ENCODE data around the gene CYFIP2.
A peak's percentile ranks its signal among the peaks of the same experiment; 100 is the strongest.

The CYFIP2 gene

DNA sequence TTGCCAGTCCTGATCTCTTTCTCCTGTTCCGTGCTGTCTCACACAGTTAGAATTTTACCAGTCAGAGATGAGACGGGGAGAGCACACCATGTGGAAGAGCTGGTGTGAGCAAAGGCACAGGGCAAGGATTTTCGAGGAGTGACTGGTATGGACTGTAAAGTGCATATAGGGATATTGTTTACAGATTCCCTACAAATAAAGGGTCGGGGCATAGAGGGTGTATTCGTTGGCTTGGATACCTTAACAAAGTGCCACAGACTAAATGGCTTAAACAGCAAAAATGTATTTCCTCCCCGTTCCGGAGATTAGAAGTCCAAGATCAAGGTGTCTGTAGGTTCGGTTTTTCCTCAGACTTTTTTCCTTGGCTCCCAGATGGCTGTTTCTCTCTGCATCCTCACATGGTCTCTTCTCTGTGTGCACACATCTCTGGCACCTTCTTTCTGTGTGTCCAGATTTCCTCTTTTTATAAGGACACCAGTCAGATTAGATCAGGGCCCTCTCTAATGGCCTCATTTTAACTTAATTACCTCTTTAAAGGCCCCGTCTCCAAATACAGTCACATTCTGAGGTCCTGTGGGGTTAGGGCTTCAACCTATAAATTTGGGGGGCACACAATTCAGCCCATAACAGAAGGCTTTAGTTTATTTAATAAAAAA lies 23.4 kb downstream of the CYFIP2 start:
- no peak for DNase-seq

DNA sequence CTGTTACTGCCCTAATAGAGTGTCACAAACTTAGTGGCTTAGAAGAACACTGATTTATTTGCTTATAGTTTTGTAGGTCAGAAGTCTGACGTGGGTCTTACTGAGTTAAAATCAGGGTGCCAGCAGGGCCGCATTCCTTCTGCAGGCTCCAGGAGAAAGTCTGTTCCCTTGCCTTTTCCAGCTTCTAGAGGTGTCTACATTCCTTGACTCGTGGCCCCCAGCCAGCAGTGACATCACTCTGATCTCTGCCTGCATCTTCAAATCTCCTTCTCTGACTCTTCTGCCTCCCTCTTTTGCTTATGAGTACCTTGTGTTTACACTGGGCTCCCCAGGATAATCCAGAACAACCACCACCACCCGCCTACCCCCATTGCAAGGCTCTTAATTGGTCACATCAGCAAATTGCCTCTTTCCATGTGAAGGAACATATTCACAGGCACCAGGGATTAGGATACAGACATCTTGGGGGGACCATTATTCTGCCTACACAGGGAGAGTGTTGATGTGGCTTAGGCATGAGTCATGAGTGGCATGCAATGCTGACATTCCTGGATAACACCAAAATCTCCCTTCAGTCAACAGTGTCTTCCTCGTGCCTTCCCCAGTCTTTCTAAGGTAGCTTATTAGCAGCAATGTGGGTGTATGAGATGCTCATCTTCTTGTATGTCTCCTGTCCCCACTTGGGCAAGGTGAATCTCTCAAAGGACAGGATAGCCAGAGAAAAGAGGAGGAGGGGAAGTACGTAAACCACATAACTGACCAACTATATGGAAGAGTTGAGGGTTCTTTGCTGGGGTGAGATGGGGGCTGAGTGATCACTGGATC lies 24.4 kb downstream of the CYFIP2 start:
- DNase-seq = peak; percentile 14

DNA sequence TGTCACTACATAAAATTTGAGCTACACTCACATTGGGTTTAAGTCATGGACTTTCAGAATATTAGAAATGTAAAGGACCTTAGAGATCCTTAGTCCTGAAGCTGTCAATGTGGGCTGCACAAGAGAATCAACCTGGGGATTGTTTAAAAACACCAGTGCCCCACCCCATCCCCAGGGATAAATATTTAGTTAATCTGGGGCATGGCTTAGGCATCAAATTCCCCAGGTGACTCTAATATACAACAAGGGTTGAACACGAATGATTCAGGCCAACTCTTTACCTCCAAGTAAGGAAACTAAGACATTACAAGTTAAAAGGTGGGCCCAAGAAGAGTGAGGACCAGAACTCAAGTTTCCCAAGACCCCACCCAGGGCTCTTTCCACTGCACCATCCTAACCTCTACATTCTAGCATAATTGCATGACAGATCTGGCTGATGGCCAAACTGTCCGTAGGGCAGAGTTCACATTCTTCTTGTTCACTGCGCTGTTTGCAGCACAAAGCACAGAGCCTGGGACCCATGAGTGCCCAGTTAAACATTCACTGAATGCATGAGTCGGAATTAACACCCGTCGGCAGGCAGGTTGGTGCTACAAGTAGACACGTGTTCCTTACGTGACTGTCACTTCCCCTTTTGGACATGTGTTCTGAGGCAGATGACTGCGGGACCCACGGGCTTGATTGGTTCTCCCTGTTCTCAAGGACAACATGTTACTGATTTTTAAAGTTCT lies 25.2 kb downstream of the CYFIP2 start:
- peak; percentile 13 for DNase-seq

DNA sequence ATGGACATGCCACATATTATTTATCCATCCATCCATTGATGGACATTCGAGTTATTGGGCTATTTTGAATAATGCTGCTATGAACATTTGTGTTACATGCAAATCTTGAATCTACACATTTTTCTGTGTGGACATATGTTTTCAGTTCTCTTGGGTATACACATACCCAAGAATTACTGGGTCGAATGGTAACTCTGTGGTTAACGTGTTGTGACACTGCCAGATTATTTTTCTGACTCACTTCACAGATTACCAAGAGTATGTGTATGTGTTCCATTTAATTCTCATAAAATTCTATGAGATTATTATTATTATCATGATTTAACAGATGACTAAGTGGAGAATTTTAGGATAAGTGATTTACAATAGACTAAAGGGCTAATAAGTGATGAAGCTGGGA lies 26.7 kb downstream of the CYFIP2 start:
- no peak for DNase-seq

DNA sequence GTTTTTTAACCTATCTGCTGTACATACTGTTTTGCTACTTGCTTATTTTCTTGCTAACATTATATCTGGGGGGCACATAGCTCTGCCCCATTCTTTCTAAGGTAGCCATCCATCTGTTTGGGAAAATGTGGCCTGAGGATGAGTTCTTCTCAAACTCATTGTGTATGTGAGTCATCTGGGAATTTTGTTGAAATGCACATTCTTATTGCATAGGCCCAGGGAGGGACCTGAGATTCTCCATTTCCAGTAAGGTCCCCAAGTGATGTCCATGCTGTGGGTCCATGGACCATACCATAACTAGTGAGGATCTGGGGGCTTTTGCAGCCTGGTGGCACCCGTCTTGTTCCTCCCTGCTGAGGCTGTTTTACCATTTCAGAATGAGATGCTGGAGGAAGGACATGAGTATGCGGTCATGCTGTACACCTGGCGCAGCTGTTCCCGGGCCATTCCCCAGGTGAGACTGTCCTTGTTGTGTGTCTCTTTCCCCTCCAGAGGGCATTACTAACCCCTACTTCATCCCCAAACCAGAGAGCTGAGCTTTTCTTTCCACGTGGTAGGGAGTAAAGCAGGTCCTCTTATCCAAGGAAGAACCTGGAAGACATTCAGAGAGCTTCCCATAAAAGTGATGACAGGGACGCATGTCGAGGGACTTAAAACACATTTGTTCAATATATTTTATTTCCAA lies 28.6 kb downstream of the CYFIP2 start:
- DNase-seq = no peak

DNA sequence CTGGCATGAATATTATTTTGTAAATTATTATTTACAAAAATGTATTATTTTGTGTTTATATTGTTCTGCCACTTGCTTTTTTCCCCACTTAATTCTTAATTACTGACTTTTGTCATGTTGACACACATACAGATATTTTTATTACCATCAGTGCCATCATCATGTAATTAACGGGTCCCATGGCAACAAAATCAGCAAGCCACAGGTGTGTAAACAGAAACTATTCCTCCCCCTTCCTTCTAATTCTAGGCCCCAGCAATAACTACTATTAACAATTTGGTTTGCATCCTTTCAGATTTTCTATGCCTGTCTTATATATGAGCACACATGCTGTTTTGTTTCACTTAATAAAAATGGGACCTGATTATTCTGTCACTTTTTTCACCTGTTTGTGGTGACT lies 29.3 kb downstream of the CYFIP2 start:
- DNase-seq = no peak

DNA sequence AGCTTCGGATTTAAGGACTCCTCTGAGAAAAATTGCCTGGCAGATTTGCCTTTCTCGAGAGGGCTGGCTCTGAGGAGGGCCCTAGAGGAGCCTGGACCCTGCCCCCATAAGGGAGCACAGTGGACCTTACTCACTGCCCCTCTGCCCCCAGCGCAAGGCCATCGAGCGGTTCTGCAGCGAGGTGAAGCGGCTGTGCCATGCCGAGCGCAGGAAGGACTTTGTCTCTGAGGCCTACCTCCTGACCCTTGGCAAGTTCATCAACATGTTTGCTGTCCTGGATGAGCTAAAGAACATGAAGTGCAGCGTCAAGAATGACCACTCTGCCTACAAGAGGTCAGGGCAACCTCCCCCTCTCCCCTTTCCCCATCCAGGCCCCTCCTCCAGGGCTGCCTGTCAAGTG lies 34.6 kb downstream of the CYFIP2 start:
- DNase-seq = no peak

DNA sequence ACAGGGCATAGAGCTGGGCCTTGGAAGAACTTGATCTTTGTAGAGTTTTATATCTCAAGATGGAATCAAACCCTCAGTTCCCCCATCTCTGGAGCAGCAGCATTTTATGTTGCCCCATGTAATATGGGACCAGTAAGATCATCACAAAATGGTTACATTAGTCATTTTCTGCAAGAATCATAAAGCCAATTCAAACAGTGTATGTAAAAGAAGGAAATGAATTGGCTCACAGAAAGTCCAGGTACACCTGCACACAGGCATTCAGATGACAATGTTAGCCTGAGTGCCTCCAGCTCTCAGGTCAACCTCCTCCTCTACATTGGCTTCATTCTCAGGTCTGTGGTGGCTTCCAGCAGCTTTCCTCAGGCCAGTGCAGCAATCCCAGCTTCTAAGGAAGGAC lies 35.1 kb downstream of the CYFIP2 start:
- DNase-seq = no peak

DNA sequence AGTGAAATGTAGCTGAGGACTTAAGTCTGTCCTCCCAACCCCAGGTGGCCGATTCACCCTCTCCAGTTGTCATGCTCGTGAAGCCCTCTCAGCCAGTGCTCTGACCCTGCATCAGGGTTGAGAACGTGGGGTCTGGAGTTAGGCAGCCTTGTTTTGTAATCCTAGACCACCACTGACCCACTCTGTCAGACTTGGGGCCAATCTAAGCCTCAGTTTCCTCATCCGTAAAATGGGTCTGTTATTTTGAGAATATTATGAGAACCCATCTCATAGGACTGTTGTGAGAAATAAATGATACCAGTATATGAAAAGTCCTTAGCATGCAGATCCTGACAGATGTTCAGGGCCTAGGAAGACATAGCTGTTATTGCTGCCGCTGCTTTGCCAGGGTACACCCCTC lies 37.1 kb downstream of the CYFIP2 start:
- no peak for DNase-seq

DNA sequence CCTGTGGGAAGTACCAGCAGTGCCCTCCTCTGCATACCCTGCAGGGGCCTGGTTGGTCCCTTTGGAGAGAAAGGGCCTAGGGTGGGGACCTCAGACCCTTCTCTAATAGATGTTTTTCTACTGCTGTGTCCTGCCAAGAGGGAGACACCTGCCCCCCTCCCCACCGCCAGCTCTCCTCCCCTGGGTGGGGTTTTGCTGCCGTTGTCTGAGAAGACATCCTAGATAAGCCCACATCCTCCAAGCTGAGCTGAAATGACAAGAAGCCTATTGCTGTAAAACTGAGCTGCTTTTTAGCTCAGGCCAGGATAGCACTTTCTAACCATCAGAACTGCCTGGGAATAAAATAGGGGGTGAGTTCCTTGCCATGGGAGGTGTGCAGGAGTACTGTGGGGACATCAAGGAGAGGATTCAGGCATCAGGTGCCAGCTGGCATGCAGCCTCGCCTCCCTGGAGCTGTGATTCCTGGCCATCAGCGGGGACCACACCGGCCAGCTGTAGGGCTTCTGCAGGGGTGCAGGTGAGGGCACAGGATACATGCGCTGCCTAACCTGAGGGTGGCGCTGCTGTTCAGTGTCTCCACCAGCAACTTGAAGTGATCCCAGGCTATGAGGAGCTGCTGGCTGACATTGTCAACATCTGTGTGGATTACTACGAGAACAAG lies 37.9 kb downstream of the CYFIP2 start:
- peak; percentile 72 for DNase-seq

DNA sequence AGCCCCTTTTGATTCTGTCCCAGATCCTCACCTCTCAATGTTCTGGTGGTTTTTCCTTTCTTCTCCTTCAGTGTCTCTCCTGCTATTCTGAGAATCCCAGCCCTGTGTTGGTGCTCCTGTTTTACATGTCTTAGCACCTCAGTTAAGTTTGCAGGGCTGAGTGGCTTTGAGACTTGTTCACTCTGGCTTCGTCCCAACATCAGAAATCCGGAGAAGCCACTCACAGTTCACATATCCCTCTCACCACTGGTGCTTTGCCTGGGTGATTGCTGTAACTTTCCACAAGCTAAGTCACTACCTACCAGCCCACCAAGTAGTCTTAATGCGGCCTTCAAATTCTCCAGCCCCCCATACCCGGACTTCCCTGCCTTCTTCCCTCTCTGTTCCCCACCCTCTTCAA lies 40.2 kb downstream of the CYFIP2 start:
- DNase-seq = no peak

DNA sequence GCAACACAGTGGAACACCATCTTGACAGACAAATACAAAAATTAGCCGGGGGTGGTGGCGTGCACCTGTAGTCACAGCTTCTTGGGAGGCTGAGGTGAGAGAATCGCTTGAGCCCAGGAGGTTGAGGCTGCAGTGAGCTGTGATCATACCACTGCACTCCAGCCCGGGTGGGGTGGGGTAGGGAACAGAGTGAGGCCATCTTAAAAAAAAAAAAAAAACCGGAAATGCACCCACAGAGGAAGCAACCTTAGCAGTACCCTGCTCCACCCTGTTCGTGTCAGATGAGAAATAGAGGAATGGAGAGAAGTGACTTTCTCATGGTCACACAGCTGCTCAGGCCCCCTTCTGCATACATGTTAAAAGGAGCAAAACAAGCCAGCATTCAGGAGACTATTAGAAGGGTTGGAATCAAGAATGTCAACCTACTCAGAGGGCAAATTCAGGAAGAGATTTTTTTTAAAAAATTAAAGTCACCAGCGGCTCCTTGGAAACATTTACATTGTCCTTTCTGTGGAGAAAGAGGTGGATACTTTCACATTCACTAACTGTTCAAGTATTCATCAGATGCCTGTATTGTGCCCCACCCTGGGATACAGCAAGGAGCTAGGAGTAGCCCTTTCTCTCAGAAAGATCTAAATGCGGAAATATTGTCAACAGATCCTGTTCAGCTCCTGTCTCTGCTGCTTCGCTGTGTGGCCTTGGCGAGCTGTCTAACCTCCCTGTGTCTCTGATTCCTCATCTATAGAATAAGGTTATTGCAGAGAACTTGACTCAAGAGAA lies 41.0 kb downstream of the CYFIP2 start:
- peak; percentile 67 for DNase-seq

DNA sequence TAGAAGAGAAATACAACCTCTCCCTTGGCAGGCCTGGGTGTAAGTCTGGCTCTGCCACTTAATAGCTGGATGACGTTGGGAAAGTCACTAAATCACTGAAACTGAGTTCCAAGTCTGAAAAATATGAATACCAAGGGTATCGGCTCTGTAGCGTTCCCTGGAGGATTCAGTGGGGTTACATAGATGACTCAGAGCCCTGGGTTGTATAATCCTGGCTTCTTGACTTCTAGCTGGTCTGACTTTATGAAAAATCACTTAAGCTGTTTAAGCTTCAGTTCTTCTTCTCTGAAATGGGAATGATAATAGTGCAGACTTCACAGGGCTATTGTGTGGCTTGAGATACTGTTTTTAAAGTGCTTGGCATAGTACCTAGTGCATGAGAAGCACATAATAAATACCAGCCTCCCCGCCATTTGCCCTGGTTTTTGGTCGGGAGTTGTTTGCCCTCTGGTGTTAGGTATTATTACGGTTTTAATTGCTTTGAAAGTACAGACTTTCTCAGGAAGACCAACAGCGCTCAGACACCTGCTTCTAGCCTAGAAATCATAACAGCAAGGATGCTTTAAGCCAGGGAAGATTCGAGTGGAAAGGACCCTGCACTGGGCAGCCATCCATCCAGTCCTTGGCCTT lies 43.0 kb downstream of the CYFIP2 start:
- DNase-seq = peak; percentile 43

DNA sequence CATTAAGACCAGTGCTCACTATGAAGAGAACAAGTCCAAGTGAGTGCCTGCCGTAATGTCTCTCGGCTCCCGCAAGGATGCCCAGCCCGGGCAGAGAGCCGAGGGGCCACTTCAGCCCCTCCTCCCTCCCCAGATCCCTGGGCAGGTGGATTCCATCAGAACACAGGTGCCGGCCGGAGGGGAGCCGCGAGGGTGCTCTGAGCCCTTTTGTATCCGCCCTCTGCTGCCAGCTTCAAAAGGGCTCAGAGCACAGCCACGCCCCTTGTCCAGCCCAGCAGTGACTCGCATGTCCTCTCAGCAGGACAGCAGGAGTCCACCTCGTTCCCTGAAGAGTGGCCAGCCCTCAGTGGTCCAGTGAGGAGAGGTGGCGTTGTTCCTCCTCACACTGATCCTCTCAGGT lies 43.9 kb downstream of the CYFIP2 start:
- DNase-seq = no peak

DNA sequence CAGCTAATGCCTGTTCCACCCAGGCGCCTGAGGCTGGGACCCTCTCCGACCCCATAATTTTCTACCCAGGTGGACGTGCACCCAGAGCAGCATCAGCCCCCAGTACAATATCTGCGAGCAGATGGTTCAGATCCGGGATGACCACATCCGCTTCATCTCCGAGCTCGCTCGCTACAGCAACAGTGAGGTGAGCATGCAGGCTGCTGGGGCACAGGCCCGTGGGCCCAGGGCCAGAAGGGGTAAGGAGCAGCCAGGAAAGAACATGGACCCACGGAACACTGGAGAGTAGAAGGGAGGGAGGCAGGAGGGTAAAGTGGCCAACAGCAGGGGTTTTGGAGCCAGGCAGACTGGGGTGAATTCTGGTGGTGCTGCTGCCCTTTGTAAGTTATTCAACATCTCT lies 45.7 kb downstream of the CYFIP2 start:
- DNase-seq = no peak

DNA sequence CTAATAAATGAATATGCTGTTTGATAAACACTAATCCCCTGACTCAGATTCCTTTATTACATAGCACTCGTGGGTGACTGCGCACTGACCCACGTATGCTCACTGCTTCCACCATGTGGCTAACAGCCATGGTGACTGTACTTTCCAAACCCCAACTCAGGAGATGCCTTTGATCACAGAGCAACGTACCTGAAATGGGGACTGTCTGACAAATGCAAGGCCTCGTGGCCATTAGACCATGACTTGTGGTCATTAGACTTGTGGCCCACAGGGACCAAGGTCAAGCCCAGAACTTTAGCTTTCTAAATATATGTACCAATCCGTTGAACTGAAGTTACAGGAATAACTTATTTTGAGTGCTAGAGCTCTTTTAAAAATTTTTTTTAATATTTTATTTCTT lies 46.6 kb downstream of the CYFIP2 start:
- DNase-seq = peak; percentile 74

DNA sequence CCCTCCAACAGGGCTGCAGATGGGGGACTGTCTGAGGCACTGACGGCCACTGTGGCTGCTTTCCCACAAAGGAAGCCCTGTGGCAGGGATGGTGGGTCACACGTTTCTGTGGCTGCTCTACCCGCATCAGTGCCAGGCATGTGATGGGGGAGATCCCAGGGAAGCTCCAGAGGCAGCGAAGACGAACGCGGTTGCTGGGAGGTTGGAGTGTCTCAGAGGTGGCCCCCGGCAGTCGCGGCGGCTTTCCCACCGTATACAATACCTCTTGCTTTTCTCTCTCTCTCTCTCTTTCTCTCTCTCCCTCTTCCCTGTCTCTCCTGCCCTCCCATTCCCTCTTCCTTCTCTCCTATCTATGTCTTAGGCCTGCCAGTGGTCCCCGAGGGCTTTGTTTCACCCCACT lies 56.7 kb downstream of the CYFIP2 start:
- DNase-seq = no peak

DNA sequence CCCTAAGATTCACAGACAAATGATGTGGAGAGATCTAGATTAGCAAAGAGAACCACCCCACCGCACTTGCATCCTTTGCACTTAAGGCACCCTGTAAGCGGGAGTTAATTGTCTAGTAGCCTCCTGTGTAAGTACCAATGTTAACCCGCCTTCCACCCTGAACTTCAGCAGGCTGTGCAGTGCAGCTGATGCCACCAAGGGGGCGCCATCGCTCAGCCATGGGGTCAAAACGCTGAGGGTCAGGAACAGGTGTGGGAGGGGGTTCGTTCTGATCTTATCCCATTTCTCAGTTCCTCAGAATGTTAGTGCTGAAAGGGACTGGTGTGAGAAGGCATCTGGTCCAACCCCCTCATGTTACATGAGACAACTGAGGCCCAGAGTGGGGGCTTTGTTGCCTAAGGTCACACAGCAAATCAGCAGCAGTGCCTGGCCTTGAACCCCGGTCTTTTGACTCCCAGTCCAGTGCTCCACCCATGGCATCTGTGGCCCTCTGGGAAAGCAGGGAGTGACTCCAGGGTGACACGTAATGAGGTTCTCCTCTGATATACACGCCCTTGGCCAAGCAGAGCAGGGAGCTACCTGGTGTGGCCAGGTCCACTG lies 57.3 kb downstream of the CYFIP2 start:
- peak; percentile 21 for DNase-seq

DNA sequence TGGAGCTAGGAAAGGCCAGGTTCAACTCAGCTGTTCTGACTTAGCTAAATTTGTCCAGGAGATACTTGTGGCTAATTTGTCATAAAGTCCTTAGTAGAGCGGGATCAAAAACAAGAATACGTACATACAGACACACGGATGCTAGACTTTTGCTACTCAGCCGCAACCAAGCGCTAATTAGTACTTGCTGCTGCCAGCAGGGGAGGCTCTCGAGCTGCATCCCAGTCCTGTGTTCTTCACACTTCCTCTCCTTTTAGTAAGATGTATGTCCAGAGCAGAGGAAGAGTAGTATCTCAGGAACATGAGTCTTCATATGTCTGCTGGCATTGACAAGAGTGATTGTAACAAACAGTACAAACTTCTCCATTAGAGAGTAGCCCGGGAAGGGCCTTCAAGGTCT lies 58.3 kb downstream of the CYFIP2 start:
- no peak for DNase-seq

DNA sequence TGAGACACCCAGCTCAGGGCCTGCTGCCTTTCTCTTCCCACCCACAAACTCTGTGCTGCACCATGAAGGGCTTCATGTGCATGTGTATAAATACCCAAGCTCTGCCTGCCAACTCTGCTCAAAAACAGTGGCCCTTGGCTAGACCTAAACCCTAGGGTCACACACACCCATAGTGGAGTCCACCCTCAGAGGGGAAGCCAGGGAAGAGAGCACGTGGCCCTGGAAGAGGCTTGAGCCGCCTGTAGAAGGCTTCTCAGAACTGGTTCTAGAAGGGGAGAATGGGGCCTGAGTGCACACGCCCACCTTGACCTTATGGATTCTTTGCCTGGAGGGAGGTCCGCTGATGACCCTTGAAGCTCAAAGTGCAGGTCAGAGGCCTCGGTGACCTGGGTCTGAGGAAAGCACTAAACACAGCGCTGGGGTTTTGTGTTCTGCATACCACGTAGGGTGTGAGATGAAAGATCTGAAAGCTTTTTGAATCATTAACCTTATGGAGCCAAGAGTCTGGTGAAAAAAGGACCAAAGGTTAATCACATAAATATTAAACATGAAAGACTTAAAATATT lies 60.6 kb downstream of the CYFIP2 start:
- DNase-seq = no peak

DNA sequence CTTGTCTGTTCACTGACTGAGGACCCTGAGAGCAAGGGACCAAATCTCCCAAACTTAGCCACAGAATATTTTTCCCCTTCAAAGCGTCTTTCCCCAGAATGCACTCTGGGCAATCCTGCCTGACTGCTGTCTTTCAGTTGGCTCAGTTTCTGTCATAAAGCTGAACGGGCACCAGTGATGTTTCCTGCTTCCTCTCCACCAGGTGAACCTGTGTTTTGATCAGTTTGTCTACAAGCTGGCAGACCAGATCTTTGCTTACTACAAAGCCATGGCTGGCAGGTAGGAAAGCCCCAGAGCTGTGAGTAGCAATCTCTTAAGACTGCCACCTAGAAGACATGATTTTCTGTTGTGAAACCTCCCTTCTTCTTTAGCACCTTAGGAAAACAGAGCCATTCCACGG lies 61.8 kb downstream of the CYFIP2 start:
- peak; percentile 41 for DNase-seq
